Hypothalamus (tissue), 51 donors: ENCODE results near the gene GARRE1.
A peak's percentile ranks its signal among the peaks of the same experiment; 100 is the strongest.
"Not testable (repeated sequence)": the region's sequence is repeated elsewhere in the genome, so short reads cannot be mapped to it uniquely, and the experiment has no call there.

Source experiments
- DNase-seq, 51 donors: peaks; one replicate each; lab custom pipeline; 2025; lab: John Stamatoyannopoulos, UW

The GARRE1 gene

DNA sequence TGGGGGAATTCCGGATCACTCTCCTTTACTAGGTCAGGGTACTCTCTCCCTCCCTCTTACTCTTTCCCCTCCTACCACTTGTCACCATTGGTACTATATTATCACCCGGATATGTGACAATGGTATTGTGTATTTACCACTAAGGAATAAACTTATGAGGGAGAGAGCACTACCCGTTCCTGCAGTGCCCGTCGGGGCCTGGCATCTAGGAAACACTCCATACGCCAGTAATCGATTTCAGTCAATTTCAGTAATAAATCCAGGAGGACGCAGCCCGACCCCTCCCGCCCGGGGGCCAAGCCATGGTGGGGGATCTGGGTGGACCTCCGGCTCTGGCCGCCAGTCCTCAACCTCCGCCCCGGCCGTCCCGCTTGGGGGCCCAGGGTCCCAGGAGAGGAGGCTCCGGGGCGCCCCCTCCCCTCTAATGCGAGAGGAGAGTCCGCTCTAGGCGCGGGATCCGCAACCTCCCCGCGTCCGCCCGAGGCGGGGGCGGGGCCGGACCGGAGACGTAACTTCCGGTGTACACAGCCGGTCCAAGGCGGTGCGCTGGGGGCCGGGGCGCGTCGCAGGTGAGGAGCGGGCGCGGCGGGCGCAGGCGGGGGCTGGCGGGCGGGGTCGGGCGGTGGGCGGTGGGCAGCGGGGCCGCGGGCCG is at the start of gene GARRE1:
Gene GARRE1, plus strand, starts transcription at position 509 of the 652 bp plus-strand sequence. CDS start 45,920 bp downstream, outside the sequence.
- DNase-seq: peak; percentile 23 to 92 (median 75)

DNA sequence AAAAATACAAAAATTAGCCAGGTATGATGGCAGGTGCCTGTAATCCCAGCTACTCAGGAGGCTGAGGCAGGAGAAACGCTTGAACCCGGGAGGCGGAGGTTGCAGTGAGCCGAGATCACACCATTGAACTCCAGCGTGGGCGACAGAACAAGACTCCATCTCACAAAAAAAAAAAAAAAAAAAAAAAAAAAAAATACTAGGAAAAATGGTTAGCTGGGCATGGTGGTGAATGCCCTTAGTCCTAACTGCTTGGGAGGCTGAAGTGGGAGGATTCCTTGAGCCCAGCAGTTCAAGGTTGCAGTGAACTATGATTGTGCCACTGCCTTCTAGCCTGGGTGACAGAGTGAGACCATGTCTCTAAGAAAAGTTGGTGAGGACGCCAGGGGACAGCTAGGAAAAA is 49.0 kb upstream of the GARRE1 start:
- not testable (repeated sequence) for DNase-seq

- DNase-seq: no peak
These were observed 46.0 kb upstream of the GARRE1 start for GRCh38 chr19:34208291-34208884.

- no peak for DNase-seq
These were observed 44.6 kb upstream of the GARRE1 start for GRCh38 chr19:34209726-34210125.

DNA sequence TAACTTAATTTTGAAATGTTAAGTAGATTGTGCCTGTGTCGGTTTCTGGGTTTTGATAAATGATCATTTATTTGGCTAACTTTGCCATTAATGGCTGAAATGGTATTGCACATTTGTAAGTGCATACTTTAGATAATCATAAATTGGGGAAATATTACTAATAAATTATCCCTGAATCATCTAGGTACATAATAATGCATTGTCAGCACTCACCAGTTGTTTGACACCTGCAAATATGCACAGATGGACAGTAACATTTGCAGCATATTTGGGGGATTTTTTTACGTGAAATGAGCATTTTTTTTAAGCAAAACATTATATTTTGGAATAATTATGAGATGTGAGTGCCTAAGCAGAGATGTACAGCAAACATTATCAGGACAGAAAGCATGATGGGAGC is 41.1 kb upstream of the GARRE1 start:
- DNase-seq: no peak

- no peak for DNase-seq
These were observed 40.3 kb upstream of the GARRE1 start for GRCh38 chr19:34214040-34214439.

DNA sequence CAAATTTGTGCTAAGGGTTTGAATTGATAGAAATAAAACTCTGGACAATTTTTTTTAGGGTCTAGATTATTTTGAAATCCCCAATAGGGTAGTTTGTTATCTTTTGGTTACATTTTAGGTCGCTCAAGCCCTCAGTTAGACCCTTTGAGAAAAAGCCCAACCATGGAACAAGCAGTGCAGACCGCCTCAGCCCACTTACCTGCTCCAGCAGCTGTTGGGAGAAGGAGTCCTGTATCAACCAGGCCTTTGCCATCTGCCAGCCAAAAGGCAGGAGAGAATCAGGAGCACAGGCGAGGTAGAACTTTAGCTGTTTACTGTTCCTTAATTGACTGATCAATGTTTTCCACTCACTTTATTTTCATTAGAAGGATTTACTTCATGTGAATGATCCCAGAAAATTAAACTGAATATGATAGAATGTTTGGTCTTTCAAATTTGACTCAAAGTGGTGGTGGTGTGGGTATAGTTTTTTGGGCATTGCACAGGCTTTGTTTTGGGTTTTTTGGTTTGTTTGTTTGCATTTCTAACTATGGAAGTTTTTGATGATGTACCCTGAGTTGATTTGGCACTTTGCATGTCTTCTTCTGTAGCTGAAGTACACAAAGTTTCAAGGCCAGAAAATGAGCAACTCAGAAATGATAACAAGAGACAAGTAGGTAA is 39.2 kb upstream of the GARRE1 start:
- no peak for DNase-seq

DNA sequence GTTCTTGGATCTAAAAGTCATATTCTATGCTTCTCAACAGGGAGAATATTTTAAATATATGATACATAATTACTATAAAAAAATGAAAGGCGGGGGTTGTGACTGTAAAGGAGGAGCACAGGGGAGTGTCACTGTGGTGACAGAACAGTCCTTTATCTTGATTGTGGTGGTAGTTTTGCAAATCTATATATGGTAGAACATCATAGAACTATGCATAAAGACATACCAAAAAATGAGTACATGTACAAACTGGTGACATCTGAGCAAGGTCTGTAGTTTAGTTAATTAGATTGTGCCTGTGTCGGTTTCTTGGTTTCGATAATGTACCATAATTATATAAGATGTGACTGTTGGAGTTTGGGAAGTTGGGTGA is 38.7 kb upstream of the GARRE1 start:
- no peak for DNase-seq

DNA sequence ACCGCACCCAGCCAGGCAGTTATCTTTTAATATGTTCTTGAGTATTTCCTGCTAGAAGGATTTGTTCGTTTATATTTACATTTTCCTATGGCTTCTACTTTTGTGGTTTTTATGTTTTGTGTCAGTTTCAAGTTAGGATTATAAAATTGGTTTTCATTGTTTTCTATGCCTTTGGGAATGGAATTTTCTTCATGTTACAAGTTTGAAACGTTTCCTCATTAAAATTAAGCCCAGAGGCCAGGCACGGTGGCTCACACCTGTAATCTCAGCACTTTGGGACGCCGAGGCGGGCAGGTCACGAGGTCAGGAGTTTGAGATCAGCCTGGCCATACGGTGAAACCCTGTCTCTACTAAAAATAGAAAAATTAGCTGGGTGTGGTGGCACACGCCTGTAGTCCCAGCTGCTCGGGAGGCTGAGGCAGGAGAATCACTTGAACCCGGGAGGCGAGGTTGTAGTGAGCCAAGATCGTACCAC is 37.6 kb upstream of the GARRE1 start:
- not testable (repeated sequence) for DNase-seq

- no peak for DNase-seq
These were observed 36.2 kb upstream of the GARRE1 start for GRCh38 chr19:34217952-34218817.

- DNase-seq: no peak
These were observed 35.6 kb upstream of the GARRE1 start for GRCh38 chr19:34218818-34219164.

DNA sequence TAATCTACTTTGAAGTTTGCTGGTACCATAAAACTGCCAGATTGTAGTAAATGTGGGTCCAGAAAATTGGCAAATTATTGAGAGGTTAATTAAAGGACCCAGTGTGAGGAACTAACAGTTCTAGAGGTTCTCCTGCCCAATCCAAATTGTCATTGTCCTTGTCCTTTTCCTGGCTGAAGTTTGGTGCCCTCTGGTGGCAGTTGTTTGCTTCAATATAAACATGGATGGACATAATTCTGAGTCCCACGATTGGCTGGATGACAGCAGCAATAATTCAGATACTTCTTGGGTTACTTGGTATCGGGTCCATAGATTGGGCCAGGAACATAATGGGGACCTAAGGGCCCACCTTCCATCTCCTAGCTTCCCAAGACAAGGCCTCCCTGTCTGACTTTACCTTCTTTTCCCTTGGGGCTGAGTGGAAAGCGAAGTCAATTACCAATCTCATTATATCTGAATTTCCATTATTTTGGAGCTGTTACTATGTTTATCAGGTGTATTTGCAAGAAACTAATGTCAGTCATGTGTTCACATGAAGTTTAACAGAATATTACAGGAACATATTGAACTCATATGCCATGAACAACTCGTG is 33.8 kb upstream of the GARRE1 start:
- DNase-seq: peak in 27 of 51 donors; percentile 5 to 71 (median 25)

DNA sequence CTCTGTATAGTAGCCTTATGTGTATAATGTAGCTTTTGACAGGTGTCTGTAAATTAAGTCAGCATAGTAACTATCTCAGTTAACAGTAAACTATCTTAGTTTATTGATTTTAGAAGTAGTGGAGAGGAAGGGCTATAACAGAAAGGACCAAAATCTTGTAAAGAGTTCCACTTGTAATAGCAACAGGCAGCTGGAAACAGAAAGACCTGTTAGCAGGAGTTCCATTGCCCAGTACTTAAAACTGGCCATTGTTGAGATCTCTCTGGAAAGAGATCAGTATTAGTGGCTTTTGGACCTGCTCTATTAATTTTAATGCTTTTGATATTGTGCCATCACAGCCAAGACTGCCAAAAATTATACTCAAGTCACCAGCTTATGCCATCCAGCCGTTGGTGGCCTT is 32.0 kb upstream of the GARRE1 start:
- no peak for DNase-seq

DNA sequence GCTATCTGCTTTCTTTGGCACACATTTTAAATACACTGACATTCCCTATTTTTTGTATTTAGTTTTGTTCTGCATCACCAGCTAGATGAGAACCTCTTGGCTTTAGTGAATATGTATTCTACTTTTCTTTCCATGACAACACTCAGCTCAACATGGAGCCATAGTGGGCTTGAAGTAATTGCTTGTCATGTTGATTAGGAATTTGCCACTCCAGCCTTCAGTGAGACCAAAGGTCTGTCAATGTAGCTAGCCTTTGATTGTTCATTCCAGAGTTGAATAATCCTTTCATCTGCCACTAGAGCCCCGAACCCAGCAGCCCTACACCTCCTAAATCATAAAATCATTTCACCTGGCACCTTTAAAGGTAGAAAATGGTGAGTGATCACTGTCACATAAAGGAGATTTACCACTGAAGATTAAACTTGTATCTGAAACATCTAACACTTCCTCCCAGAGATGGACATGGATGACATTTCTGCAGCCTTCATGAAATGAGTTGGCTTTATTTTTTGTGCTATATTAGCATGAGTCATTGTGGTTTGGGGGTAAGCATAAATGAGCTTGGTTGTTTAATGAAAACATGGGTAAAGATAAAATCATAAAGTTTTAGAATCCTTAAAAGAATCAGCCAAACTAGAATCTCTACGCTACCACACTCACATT is 29.2 kb upstream of the GARRE1 start:
- DNase-seq: no peak

GRCh38 chr19:34225659-34226015 is 28.7 kb upstream of the GARRE1 start:
- no peak for DNase-seq

DNA sequence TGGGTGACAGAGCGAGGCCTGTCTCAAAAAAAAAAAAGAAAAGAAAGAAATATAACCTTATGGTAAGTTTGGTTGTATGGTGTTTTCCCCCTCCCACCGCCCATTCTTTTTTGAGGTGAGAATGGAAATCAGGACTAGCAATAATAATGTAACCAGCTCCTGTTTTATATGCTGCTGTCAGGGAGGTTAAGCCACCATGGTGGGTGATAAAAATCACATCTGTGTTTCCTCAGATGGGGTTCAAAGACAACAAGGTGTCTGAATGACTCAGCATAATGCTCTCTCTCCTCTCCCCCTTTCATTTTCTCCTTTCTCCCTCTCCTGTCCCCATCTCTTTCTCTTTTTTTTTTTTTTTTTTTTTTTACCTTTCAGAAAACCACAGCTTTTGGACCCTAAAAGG is 28.3 kb upstream of the GARRE1 start:
- DNase-seq: no peak

- DNase-seq: no peak
These were observed 26.0 kb upstream of the GARRE1 start for GRCh38 chr19:34228347-34228746.

DNA sequence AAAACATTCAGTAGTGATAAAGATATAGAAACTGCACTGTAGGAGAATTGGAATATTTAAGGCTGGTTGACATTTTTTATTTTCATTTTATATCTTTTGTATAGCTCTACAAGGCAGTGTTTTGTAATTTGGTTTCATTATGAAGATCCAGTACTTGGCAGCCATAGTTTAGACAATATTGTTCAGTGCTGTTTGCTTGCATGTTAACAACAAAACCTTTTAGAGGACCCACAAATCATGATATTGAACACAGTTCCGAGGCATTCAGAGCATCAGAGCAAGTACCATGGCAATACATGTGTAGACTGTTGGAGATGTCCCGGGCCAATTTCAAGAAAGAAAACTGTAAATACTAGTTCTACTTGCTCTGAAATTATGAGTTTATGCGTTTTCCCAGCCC is 25.6 kb upstream of the GARRE1 start:
- peak in 1 of 51 donors; percentile 15 for DNase-seq

DNA sequence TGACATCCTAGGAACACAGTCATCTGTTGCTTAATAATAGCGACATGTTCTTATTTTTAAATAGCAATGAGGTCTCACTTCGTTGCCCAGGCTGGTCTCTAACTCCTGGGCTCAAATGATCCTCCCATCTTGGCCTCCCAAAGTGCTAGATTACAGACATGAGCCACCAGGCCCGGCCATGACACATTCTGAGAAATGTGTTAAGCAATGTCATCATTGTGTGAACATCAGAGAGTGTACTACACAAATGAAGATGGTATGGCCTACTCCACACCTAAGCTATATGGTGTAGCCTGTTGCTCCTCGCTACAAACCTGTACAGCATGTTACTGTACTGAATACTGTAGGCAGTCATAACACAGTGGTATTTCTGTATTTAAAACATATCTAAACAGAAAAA is 24.6 kb upstream of the GARRE1 start:
- no peak for DNase-seq

GRCh38 chr19:34230820-34231219 is 23.5 kb upstream of the GARRE1 start:
- DNase-seq: peak in 14 of 51 donors; percentile 10 to 54 (median 27)
